Measurements from ENCODE around the gene RPL37.
A peak's percentile ranks its signal among the peaks of the same experiment; 100 is the strongest.
"Not testable (repeated sequence)": the region's sequence is repeated elsewhere in the genome, so short reads cannot be mapped to it uniquely, and the experiment has no call there.

Gene RPL37

DNA sequence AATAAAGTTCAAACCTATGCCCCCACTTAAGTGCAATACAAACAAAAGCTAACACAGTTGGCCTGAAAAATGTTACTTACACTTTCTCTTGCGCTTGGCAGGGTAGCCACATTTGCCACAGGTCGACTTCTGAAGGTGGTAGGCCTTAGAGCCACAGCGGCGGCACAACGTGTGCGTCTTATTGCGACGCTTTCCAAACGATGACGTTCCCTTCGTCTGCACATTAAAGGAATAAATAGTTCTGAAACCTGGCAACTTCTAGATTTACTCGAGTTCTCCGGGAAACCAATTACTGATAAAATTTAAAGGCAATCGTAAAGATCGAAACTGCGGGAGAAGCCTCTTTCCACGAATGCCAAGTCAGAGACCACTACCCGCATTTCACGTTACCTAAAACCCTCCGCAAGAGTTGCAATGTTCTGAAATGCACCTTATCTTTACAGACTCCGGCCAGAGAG is 602 bp downstream of the RPL37 start:
- FAIRE-seq (no peak), DNase-seq (ENCODE audit: low spot score) (no peak)

DNA sequence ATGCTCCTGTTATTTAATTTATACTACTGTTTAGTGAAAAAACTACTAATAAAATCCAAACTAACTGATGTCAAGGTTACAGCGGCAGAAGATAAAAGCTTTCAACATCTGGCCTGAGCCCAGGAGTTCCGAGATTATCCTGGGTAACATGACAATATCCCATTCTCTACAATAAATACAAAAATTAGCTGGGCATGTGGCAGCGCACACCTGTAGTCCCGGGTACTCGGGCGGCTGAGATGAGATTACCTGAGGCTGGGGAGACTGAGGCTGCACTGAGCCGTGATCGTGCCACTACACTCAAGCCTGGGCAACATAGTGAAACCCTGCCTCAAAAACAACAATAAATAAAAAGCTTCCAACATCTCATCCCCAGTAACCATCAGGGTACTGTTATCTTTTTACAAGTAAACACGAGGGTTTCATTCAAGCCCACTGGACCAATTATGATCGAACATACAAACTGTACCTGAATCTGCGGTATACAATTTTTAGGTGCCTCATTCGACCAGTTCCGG is 1.3 kb downstream of the RPL37 start:
- no peak for FAIRE-seq
- no peak for DNase-seq (ENCODE audit: low spot score)

DNA sequence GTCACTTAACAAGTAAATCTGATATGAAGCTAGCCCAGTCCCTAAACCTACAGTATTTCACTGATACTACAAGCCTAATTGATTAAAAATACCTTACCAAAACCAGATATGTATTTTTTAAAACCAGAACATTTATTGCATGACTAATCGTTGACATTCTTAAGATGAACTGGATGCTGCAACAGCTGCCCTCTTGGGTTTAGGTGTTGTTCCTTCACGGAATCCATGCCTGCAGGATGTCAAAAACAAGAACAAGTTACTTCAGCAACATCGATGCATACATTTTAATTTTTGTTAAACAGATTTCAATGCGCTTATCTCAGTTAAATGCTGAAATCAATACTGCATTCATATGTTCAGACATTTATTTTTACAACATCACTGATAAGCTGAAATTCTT is 2.7 kb downstream of the RPL37 start:
- no peak for FAIRE-seq
- no peak for DNase-seq (ENCODE audit: low spot score)

DNA sequence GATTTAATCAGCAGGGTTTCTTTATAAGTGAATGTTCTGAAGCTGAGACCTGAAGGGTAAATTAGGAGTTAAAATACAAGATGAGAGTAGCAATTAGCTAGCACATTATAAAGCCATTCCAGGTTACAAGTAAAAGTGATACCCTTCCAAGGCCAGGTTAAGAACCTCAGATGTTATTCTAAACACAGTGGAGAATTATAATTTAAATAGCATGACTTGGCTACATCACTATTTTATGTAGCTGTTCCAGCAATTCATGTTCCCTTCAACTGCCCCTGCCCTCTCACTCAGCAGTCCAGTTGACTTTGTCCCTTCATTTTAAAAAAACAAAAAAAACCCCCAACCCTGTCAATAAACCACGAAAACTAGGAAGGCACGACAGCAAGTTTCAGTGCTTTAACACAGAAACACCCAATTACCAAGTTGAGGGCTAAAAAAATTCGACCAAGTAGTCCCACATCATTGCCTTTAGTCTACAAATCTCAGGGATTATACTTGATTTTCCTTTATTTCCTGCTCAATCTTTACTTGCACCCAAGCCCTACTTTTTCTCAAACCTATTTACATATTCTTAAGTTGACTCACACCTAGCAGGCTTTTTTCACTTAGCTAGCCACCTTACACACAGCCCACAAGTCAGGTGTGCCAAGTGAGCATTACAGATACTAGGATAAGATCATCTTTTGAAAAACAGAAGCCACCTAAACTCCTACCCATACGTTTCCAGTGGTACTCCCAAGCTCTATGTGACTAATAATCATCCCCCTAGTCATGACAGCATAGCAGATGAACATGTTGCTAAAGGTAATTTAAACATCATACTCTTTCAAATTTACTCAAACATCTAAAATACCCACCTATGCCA is 3.4 kb downstream of the RPL37 start:
- FAIRE-seq: no peak

DNA sequence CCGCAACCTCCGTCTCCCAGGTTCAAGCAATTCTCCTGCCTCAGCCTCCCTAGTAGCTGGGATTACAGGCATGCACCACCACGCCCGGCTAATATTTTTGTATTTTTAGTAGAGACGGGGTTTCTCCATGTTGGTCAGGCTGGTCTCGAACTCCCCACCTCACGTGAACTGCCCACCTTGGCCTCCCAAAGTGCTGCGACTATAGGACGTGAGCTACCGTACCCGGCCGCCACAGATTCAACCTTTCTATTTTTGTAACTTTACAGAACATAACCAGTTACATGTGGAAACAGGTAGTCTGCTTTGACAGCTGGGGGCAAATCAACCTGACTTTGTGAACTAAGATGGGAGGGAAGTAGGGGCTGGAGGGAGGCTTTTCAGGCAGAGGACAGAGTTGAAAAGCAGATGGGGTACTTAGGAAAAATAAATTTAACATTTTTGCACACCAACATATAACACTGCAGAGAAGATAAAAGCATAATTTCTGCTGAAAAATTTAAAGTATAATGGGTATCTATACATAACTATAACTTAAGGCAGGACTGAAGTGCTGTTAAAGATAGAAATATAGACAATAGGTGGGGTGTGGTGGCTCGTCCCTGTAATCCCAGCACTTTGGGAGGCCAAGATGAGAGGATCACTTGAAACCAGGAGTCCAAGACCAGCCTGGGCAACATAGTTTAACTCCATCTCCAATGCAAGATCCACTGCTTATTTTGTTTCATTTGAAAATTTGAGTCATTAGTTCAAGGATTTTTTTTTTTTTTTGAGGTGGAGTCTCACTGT is 5.1 kb downstream of the RPL37 start:
- FAIRE-seq (no peak), DNase-seq (ENCODE audit: low spot score) (no peak)

More for the DNA sequence above, 3.4 kb downstream of the RPL37 start:
- no peak for DNase-seq (ENCODE audit: low spot score)

DNA sequence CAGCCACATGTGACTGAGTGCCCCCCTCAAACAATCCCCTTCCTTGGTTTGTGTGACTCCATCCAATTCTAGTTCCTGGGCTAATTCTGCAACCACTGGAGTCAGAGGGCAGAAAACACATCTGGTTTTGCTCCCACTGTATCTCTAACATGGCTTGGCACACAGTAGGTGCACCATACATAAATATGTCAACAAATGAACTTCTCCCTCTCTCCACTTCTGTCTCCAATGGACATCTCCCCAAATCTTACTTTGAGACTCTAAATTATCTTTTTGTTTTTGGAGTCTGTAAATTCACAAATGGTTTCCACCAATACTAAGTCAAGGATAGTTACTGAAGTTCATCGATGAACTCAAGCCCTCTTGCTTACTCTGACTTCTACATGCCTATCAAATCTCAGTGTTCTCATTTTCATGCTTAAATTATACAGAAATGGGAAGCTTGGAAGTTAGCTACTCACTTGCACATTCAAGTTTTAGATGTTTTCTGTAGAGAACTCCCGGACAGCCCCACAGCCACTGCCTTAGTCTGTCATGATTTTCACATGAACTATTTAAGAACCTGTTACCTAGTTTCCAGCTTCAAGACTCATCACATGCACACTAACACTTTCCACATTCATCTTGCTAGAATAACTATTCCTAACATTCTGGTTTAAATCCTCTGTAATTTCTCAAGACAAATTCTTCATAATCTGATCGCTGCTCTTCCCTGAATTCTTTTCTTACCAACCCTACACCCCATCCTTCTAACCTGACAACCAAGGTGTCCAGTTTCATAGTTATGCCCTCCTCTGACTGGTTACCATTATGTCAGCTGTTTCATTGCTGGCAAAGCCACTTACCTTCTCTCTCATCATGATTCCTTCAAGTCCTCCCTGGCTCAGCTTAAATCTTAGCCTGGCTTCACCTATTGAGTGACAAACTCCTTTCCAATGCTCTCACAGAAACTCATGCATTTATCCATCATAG is 6.0 kb downstream of the RPL37 start:
- no peak for FAIRE-seq
- no peak for DNase-seq (ENCODE audit: low spot score)

DNA sequence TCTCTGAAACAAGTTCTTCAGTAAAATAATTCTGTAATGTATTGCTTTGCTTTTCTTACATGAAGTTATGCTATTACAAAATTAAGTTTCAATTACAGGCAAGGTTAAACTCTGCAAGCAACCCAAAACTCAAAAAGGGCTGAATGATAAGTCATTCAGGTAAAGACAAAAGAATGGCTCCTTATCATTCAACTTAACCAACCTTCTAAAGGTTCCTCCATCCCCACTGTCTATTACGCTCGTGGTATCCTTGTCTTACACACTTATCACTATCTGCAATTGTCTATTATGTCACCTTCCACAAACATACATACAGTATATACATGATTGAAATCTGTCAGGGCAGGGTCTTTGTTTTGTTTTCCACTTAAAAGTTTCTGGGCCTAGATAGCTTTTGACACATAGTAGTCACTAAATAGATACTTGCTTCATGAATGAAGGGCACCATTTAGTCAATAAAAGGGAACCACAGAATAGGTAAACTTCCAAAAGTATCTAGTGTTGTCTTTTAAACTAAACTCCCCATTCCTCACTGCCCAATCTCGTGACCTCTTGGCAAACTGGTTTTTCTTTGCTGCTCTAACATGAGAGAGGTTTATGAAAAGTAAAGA is 6.9 kb downstream of the RPL37 start:
- DNase-seq (ENCODE audit: low spot score) (no peak), FAIRE-seq (no peak)

DNA sequence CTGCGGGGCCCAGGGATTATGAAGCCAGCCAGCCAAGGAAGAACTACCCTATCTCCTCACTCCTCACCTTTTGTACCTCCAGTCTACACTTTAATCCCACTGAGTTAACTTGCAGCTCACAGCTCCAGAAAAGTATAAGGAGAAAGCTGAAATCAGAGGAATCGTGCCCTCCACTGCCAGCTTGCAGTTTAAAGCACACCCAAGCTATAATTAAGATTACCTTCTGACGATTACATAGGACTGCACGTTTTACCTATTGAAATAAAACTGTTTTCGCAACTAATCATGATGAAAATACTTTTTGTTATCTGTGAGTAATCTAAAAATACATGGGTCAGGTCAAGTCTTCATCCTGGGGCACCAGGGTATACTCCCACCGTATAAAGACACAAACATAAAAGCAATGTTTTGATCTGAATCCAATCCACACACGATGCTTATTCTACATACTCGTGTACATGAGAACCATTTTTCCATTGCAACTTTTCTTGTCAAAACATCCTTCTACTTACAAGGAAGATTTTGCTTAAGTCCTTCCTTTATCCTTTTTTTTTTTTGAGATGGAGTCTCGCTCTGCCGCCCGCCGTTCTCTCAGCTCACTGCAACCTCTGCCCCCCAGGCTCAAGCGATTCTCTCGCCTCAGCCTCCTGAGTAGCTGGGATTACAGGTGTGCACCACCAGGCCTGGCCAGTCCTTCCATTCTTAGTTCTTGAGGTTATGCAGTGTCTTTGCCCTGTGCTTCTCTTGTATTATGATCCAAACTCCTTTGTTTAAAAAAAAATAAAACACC is 7.6 kb downstream of the RPL37 start:
- DNase-seq (ENCODE audit: low spot score) (no peak), FAIRE-seq (no peak)

DNA sequence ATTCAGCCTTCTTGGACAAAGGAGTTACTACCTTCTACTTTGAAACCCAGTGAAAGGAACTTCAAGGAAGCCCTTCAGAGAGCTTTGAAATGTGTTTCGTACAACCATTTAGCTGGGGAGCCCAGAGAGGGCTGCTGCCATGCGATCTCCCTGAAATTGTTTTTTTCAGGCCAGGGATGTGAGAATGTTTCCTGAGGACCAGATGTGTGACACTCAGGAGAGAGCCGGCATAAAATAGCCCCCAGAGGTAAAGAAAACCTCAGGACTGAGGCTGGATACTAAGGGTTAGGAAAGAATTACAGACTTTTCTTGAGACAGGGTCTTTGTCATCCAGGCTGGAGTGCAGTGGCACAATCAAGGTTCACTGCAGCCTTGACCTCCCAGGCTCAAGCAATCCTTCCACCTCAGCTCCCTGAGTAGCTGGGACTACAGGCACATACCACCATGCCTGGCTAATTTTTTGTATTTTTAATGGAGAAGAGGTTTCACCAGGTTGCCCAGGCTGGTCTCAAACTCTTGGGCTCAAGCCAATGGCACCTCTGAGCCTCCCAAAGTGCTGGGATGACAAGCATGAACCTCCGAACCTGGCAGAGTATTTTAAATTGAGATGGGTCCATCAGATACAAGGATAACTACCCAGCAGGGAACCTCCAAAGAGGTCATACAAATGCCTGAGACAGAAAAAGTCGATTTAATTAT is 8.4 kb downstream of the RPL37 start:
- DNase-seq (ENCODE audit: low spot score) (no peak), FAIRE-seq (no peak)

DNA sequence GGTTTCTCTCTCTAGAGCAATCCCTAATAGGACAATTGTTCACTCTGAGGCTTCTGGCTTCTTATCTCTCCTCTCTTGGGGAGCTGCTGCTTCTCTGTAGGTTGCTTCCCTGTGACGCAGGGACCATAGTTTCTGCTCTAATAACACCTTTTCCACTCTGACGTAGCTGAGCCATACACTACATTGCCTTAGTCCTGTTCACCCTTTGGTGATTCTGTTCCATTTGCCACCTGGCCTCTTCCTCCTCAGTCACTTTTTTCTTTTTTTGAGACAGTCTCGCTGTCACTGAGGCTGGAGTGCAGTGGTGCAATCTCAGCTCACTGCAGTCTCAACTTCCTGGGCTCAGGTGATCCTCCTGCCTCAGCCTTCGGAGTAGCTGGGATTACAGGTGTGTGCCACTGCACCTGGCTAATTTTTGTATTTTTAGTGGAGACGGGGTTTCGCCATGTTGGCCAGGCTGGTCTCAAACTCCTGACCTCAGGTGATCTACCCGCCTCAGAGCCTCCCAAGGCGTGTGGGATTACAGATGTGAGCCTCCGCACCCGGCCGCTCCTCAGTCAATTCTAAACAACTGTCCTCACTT is 9.5 kb downstream of the RPL37 start:
- DNase-seq (ENCODE audit: low spot score); FAIRE-seq: not testable (repeated sequence)

DNA sequence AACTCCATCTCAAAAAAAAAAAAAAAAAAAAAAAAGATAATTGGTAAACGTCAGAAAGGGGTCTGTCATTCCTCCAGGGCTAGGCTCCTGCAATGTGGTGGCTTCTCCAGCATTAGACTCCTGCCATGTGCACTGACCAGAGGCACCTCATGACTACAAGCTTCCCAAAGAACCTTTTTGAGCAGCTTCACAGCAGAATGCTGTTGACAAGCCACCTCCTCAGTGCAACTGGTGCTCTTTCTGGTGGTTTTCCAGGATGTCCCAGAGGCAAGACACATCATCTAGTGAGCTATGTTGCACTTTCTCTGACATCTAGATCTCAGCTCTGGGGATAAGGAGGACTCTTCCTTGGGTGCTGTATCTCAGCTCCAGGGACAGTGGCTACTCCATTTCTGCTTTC is 11.6 kb downstream of the RPL37 start:
- FAIRE-seq (no peak), DNase-seq (ENCODE audit: low spot score) (no peak)

DNA sequence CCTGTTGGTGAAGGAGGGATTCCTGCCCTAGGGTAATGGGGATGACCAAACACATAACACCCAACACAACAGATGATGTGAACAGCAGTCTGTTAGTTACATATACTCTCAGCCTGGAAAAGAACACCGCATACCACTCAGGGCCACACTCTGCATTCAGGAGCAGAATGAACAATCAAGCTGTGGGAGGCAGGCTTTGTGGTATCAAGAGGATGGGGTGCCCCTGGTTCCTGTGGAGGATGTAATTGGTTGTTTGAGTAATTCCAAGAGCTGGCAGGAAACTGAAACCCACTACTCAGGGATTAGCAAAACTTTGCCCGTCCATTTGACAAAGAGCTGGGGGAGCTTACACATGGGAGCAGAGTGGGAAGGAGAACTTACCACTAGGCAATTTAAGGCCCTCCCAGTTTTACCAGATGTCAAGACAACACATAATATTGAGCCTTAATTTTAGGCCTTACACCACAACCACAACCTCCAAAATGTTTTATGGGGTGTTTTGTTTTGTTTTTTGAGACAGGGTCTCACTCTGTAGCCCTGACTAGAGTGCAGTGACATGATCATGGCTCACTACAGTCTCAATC is 21.2 kb downstream of the RPL37 start:
- DNase-seq (ENCODE audit: low spot score) (no peak), FAIRE-seq (peak; percentile 23)

DNA sequence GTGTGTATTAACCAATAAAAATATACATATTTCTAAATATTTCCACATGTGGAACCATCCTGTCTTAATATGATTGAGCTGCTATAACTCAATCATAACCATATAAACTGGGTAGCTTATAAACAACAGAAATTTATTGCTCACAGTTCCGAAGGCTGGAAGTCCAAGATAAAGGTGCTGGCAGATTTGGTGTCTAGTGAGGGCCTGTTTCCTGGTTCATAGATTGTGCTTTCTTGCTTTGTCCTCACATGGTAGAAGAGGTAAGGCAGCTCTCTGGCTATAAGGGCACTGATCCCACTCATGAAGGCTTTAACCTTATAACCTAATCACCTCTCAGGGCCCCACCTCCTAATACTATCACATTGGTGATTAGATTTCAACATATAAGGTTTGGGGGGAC is 22.9 kb downstream of the RPL37 start:
- FAIRE-seq (no peak), DNase-seq (ENCODE audit: low spot score) (no peak)

DNA sequence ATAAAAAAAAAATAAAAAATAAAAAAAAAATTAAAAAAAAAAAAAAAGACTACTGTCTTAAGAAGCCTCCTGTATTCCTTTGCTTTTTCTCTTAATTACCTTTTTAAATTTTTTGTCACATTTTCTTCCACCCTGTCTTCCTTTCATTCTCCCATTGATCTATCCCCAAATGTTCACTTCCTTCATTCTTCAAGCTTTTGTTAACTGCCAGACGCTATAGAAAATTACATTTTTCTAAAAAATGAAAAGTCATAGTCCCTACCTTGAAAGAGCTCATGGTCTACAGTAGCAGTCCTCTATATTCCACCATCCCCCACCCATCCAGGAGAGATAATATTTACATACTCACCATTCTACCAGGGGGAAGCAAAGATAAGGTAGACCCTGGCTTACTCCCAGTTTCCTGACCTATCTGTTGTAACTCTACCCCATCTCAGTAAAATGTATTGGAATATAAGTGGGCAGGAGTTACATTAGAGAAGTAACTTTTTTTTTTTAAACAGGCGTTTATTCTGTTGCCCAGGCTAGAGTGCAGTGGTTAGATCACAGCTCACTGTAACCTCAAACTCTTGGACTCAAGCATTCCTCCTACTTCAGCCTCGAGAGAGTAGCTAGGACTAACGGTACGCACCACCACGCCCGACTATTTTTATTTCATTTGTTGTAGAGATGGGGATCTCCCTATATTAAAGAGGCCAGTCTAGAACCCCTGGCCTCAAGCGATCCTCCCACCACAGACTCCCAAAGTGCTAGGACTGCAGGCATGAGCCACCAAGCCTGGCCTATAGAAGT is 33.1 kb downstream of the RPL37 start:
- FAIRE-seq (no peak), DNase-seq (ENCODE audit: low spot score) (no peak)

DNA sequence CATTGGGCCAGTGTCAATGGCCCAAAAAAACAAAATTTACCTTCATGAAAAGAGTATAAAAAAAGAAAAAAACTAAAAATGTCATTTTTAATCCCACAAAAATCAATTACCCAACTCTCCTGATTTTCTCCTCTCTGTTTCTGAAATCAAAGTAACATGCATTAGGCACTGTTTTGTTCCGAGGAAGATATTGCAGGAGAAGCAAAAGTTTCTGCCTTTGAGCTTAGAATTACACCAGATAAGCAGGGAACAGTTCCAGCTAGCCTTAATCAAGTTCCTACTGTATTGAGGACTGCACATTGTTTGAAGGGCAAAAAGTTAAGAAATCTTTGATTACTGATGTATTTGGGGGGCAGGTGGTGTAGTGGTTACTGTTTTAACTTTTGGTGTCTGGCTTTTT is 35.8 kb downstream of the RPL37 start:
- DNase-seq (ENCODE audit: low spot score): no peak
- no peak for FAIRE-seq

DNA sequence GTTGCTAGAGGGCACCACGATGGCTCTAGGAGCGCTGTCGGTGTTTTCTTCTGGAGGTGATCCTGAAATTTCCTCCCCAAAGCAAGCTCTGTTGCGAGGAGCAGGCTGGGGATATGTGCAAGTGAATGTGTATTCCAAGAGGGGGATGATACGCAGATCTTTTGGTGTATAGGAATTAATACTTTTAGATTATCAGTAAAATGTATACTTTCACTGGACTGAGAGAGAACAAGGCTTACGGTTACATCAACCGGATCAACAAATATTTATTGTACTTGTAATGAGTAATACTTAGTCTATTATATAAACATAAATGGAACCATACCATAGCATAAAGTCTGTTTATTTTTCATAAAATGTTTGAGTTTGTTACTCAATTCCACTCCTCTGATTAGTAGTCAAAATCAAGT is 36.2 kb downstream of the RPL37 start:
- no peak for FAIRE-seq
- no peak for DNase-seq (ENCODE audit: low spot score)

DNA sequence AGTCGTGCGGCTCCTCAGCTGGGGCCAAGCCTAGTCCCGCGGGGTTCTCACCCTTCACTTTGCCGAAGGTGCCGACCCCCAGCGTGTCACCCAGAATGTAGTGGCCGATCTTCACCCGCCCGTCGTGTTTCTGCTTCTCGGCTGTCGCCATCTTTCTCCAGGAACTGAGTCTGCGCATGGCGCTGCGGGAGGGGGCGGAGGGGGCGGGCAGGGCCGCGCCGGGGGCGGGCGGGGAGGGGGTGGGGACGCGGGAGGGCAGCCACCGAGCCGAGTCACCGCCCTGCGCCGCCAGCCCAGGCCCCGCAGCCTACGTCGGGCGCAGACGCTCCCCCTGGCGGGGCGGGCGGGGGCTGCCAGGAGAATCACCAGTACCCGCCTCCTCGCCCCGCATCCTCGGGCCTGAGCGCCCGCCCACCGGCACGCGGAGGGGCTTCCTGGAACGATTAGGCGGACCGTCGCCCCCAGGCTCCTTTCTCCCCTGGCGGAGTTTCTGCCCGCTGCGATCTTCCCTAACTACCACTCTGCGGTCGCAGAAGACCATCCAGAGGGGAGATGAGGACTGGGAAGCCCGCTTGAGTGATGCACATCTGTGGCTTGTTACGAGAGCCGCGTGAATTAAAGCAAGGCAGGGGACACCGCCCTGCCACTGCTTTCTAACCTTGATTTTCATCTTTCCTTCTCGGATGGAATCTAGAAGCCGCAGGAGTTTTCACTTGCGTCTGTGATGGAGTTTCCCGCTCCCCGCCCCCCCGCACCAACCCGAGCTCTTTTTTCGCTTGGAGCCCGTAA is 36.8 kb downstream of the RPL37 start, which contains the start of gene PRKAA1:
PRKAA1 (minus strand) TSS at position 363 of the 789 bp plus-strand sequence; CDS start at position 178, 185 bp downstream.
- peak; percentile 97 for DNase-seq (ENCODE audit: low spot score)
- FAIRE-seq: no peak

Data from urothelium cell line (cell line).